GM21723 (cell line): ENCODE data around the gene ZDHHC11B.

Experiments
- ATAC-seq: cut with Tn5 transposase; IDR thresholded peaks from one replicate; pipeline ENCODE4 v1.9.1; 2021; ENCODE audit warnings: mild to moderate bottlenecking, moderate library complexity; ENCODE audit not compliant: unreplicated experiment

The ZDHHC11B gene

DNA sequence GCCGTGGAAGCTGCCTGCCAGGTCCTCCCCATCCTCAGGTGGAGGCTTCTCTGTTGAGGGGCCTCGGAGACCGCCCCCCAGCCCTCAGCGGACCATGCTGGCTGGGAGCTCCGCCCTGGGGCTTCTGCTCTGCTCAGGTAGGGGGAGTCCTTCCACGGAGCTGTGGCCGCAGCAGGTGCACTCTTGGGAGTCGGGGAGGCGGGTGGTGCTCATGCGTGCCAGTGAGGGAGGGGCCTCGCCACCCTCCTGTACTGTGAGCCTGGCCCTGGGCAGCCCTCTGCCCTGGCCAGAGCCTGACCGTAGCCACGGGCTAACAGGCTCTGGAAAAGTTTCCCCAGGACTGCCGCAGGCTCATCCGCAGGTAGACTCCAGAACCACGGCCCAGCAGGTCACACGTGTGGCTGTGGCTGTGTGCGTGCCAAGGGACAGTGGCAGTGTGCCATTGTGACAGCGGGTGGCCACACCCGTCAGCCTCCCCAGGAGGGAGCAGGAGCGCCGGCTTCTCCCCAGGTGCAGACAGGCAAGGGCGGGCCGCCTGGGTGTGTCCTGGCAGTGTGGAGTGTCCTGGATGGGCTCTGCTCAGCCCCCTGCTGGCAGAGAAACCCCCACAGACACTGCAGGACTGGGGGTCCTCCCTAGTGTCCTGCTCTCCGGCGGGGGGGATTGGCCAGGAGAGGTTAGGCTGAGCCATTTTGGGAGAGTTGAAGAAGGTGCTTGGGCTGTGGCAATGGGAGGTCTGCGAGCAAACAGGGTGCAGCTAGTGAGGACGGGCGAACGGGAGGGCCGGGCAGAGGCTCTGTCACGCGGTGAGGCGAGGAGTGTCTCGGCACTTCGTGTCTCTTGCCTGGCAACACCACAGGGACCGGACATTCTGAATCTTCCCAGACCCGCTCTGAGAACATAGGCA is 120.8 kb downstream of the ZDHHC11B start:
- ATAC-seq: no peak

DNA sequence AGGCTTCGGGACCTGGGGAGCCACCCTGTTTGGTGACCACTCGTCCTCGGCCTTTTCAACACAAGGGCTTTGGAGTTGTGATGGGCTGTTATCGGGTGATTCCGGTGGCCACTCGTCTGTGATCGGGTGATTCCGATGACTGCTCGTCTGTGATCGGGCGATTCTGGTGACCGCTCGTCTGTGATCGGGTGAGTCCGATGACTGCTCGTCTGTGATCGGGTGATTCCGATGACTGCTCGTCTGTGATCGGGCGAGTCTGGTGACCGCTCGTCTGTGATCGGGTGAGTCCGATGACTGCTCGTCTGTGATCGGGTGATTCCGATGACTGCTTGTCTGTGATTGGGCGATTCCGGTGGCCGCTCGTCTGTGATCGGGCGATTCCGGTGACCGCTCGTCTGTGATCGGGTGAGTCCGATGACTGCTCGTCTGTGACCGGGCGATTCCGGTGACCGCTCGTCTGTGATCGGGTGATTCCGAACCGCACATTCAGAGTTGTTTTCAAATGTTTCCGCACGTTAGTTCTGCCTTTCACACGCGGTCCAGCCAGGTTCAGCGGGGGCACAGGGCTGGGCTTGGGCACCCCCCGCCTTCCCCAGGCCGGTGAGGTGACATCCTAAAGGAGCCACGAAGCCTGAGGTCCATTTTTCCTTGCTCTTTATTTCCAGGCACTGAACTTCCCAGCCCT is 121.6 kb downstream of the ZDHHC11B start:
- no peak for ATAC-seq

DNA sequence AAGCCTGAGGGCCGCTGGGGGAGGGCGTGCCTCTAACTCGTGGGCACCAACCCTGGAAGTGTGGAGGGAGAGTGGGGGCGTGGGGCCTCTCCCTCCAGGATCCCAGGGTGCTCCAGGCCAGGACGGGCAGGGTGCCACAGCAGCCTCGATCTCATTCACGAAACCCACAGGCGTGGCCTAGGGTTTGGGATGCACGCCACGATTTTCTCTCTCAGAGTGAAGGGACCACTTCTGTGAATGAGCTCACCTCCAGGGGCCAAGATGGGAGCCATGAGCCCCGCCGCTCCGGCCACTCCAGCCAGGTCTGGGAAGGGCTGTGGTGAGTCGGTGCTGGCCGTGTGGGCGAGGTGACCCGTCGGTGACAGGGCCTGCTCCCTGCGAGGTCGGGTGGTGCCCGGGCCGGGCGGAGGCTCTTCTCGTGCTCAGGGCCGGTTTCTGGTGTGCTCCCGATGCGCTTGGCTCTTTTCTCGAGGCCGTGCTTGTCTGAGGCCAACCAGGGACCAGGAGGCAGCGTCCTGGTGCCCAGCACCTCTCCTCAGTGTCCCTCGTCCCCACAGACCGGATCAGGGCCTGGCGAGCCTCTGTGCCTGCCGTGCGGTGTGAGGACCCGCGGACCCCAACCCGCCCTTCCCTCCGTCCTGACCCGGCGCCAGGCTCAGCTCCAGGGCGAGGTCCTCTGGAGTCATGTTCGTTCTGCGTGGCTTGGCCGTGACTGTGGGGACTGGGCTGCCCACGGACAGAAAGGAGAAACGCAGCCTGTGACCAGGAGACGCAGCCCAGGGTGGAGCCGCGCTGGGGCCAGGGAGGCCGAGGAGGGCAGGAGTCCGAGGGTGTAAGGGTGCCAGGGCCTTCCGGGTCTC is 122.4 kb downstream of the ZDHHC11B start:
- no peak for ATAC-seq

DNA sequence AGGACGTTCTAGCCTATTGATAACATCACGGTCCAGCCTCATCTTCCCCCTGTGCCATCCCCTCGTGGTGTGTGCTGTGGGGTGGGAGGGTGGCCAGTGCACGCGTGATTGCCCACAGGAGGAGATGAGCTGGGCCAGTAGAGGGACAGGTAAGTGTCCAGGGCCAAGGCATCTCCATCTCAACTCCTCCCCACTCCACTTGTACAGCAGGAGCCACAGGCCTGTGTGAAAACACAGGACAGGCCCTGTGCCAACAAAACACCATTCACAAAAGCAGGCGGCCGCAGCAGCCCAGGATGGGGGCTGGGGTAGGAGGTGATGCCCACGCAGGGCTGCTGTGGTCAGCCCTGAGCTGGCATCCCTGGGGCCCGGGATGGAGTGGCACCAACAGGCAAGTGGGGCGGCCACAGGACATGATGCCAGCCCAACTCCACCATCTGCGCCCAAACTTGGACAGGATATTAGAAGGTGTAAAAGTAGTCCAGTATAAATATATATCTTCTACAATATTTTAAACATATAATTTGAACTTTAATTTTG is 124.0 kb downstream of the ZDHHC11B start:
- ATAC-seq: no peak
